ENCODE data around the gene PHGDH.

PHGDH gene

DNA sequence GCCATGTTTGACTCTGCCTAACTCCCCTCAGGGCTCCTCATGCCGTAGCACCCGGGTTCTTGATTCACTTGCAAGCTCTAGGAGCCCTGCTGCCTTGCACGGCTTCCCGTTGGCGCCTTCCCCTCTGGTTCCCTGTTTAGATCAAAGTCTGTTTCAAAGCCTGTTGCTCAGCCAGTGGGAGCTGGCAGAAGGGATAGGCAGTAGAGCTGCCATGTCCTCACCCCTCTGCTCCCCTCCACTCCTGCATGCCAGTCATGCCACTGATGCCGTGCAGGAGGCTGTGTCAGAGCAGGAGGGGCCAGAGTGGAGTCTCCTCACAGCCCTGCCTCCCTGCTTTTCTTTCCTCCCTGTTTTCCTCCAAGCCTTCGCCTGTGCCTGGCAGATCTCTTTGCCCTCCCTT is 30.5 kb downstream of the PHGDH start:
- Histone ChIP-seq H3K27ac (ENCODE audit: low read depth, low read length) (no peak overlapping the region), H3K79me2 (ENCODE audit: control insufficient read depth, insufficient read depth, low read length, unreplicated experiment) (no peaks in the 10 kb centered on the region), H2AFZ (ENCODE audit: low read length, unreplicated experiment) (no peak overlapping the region), H3K36me3 (ENCODE audit: insufficient read depth, low read length) (no peaks in the 10 kb centered on the region), H3K4me3 (ENCODE audit: low read depth, low read length) (no peak overlapping the region), H3K4me1 (ENCODE audit: control insufficient read depth, insufficient read depth, low read length, unreplicated experiment) (no peaks in the 10 kb centered on the region), H3K27me3 (ENCODE audit: insufficient read depth, low read length) (no peaks in the 10 kb centered on the region)

DNA sequence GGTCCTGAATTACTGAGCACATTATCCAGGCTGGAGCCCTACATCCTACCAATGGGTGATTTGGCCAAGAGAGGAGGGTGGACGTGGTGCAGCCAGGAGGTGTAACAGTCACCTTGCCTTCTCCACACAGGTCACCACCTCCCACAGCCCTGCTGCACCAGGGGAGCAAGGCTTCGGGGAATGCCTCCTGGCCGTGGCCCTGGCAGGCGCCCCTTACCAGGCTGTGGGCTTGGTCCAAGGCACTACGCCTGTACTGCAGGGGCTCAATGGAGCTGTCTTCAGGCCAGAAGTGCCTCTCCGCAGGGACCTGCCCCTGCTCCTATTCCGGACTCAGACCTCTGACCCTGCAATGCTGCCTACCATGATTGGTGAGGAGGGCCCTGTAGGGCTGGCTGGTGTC is 30.9 kb downstream of the PHGDH start:
- H3K27me3 ChIP-seq (ENCODE audit: insufficient read depth, low read length): no peaks in the 10 kb centered on the region
- no peaks in the 10 kb centered on the region for H3K4me1 ChIP-seq (ENCODE audit: control insufficient read depth, insufficient read depth, low read length, unreplicated experiment)
- H3K36me3 ChIP-seq (ENCODE audit: insufficient read depth, low read length): no peaks in the 10 kb centered on the region
- H3K79me2 ChIP-seq (ENCODE audit: control insufficient read depth, insufficient read depth, low read length, unreplicated experiment): no peaks in the 10 kb centered on the region
- H3K27ac ChIP-seq (ENCODE audit: low read depth, low read length): no peak overlapping the region
- H3K4me3 ChIP-seq (ENCODE audit: low read depth, low read length): no peak overlapping the region
- H2AFZ ChIP-seq (ENCODE audit: low read length, unreplicated experiment): no peak overlapping the region

DNA sequence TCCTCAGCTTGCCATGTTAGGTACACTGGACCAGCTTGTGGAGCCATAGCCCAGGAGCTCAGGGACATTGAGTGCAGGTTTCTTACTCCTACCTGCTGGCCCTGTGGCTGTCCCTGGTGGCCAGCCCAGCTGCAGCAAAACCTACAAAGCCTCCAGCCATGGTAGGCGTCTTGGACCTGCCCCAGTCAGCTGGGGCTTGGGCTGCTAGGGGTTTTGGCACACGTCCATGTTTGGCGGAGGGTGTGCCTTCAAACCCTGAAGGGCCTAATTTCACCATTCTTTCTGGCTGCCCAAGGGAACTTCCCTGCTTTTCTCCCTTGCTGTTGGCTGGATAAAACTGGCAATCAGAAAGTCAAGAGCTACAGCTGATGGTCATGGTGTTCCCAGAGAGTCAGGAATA is 31.6 kb downstream of the PHGDH start:
- no peaks in the 10 kb centered on the region for H3K27me3 ChIP-seq (ENCODE audit: insufficient read depth, low read length)
- H3K4me3 ChIP-seq (ENCODE audit: low read depth, low read length): no peak overlapping the region
- H2AFZ ChIP-seq (ENCODE audit: low read length, unreplicated experiment): no peak overlapping the region
- H3K4me1 ChIP-seq (ENCODE audit: control insufficient read depth, insufficient read depth, low read length, unreplicated experiment): no peaks in the 10 kb centered on the region
- H3K79me2 ChIP-seq (ENCODE audit: control insufficient read depth, insufficient read depth, low read length, unreplicated experiment): no peaks in the 10 kb centered on the region
- no peak overlapping the region for H3K27ac ChIP-seq (ENCODE audit: low read depth, low read length)
- no peaks in the 10 kb centered on the region for H3K36me3 ChIP-seq (ENCODE audit: insufficient read depth, low read length)

- no peak overlapping the region for H3K4me3 ChIP-seq (ENCODE audit: low read depth, low read length)
- H3K36me3 ChIP-seq (ENCODE audit: insufficient read depth, low read length): no peaks in the 10 kb centered on the region
- no peaks in the 10 kb centered on the region for H3K27me3 ChIP-seq (ENCODE audit: insufficient read depth, low read length)
- H2AFZ ChIP-seq (ENCODE audit: low read length, unreplicated experiment): no peak overlapping the region
- H3K4me1 ChIP-seq (ENCODE audit: control insufficient read depth, insufficient read depth, low read length, unreplicated experiment): no peaks in the 10 kb centered on the region
- no peak overlapping the region for H3K27ac ChIP-seq (ENCODE audit: low read depth, low read length)
- H3K79me2 ChIP-seq (ENCODE audit: control insufficient read depth, insufficient read depth, low read length, unreplicated experiment): no peaks in the 10 kb centered on the region
Measured at GRCh38 chr1:119743776-119744597, 32.3 kb downstream of the PHGDH start.

DNA sequence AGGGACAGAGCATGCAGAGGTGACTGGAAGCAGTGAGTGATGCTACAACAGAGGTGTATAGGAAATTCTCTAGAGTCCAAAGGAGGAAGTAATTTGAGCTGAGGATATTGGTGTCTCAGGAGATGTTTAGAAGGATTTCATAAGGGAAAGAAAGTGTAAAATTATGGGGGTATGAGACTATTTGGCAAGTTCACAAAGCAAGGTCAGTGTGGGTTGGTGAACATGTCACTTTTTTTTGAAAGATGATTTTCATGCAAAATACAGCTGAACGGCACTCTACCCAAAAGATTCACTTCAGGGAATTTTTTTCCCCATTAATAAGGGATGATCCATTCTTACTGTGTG is 32.8 kb downstream of the PHGDH start:
- 0 out of 2 replicates have a peak, but pooled peaks cover 3% of the 10 kb centered on the region for H3K27me3 ChIP-seq (ENCODE audit: insufficient read depth, low read length)
- H3K79me2 ChIP-seq (ENCODE audit: control insufficient read depth, insufficient read depth, low read length, unreplicated experiment): no peaks in the 10 kb centered on the region
- no peaks in the 10 kb centered on the region for H3K4me1 ChIP-seq (ENCODE audit: control insufficient read depth, insufficient read depth, low read length, unreplicated experiment)
- no peaks in the 10 kb centered on the region for H3K36me3 ChIP-seq (ENCODE audit: insufficient read depth, low read length)
- H3K27ac ChIP-seq (ENCODE audit: low read depth, low read length): no peak overlapping the region
- H2AFZ ChIP-seq (ENCODE audit: low read length, unreplicated experiment): no peak overlapping the region
- H3K4me3 ChIP-seq (ENCODE audit: low read depth, low read length): no peak overlapping the region

DNA sequence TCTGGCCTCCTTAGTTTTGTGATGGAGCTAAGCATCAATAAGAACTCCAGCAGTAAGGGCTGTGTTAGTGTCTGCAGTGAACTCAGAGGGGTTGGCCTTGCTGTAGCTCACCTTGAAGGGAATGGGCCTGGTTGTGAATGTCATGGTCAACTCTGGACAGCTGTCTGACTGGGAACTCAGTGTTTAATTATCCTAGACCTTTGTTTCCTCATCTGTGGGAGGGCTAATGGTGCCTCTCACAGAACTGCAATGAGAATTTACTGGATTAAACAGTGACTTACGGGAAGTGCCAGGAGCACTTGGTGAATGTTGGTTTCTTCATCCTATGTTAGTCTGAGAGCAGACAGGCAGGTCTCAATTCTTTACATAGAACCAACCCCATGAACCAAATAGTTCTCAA is 33.3 kb downstream of the PHGDH start:
- Histone ChIP-seq H3K36me3 (ENCODE audit: insufficient read depth, low read length) (no peaks in the 10 kb centered on the region), H2AFZ (ENCODE audit: low read length, unreplicated experiment) (no peak overlapping the region), H3K27ac (ENCODE audit: low read depth, low read length) (no peak overlapping the region), H3K4me1 (ENCODE audit: control insufficient read depth, insufficient read depth, low read length, unreplicated experiment) (no peaks in the 10 kb centered on the region), H3K4me3 (ENCODE audit: low read depth, low read length) (no peak overlapping the region), H3K79me2 (ENCODE audit: control insufficient read depth, insufficient read depth, low read length, unreplicated experiment) (no peaks in the 10 kb centered on the region), H3K27me3 (ENCODE audit: insufficient read depth, low read length) (peaks cover 8% of the 10 kb centered on the region; the same call in 1 of the 2 replicates)

- no peak overlapping the region for H3K4me3 ChIP-seq (ENCODE audit: low read depth, low read length)
- no peak overlapping the region for H3K27ac ChIP-seq (ENCODE audit: low read depth, low read length)
- no peaks in the 10 kb centered on the region for H3K79me2 ChIP-seq (ENCODE audit: control insufficient read depth, insufficient read depth, low read length, unreplicated experiment)
- no peaks in the 10 kb centered on the region for H3K36me3 ChIP-seq (ENCODE audit: insufficient read depth, low read length)
- no peaks in the 10 kb centered on the region for H3K4me1 ChIP-seq (ENCODE audit: control insufficient read depth, insufficient read depth, low read length, unreplicated experiment)
- H3K27me3 ChIP-seq (ENCODE audit: insufficient read depth, low read length): peaks cover 26% of the 10 kb centered on the region
- no peak overlapping the region for H2AFZ ChIP-seq (ENCODE audit: low read length, unreplicated experiment)
Measured at GRCh38 chr1:119747451-119747850, 35.7 kb downstream of the PHGDH start.

DNA sequence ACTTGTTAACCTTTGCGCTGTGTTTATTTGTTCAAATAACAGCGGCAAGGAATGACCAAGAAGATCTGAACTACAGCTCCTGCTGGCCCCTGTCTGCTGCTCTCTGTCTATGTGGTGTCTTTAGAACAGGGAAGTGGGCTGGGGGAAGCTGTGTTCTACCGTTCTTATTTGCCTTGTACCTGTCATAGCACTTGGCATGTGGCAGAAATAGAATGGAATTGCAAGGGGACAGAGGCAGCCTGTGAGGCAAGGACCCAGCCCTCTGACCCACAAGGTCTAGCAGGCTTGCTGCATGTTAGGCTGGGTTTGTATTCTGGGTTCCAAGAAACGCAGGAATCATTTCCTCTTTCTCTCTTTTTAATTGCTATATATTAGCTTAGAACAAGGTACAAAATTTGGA is 36.3 kb downstream of the PHGDH start:
- Histone ChIP-seq H3K27me3 (ENCODE audit: insufficient read depth, low read length) (peaks cover 31% of the 10 kb centered on the region), H3K4me1 (ENCODE audit: control insufficient read depth, insufficient read depth, low read length, unreplicated experiment) (no peaks in the 10 kb centered on the region), H3K27ac (ENCODE audit: low read depth, low read length) (no peak overlapping the region), H3K79me2 (ENCODE audit: control insufficient read depth, insufficient read depth, low read length, unreplicated experiment) (no peaks in the 10 kb centered on the region), H3K36me3 (ENCODE audit: insufficient read depth, low read length) (no peaks in the 10 kb centered on the region), H3K4me3 (ENCODE audit: low read depth, low read length) (no peak overlapping the region), H2AFZ (ENCODE audit: low read length, unreplicated experiment) (no peak overlapping the region)

DNA sequence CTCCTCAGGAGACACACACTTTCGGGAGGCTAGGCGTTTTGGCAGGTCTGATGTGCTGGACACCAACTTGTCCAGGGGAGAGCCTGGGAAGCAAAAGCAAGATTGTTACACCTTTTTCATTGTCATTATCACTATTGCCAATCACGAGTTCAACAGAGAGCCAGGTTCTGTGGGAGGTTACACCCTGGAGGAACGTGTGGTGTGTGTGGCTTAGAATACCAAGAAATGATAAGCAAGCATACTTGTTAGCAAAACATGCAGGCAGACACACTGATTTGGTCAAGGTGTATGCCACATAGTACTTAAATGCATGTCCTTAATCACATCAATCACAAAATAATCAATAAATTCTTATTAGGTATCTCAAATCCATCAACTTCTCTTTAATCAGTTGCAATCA is 40.9 kb downstream of the PHGDH start:
- Histone ChIP-seq H3K4me1 (ENCODE audit: control insufficient read depth, insufficient read depth, low read length, unreplicated experiment) (no peaks in the 10 kb centered on the region), H3K36me3 (ENCODE audit: insufficient read depth, low read length) (no peaks in the 10 kb centered on the region), H3K27me3 (ENCODE audit: insufficient read depth, low read length) (peaks cover 38% of the 10 kb centered on the region), H3K4me3 (ENCODE audit: low read depth, low read length) (no peak overlapping the region), H2AFZ (ENCODE audit: low read length, unreplicated experiment) (no peak overlapping the region), H3K79me2 (ENCODE audit: control insufficient read depth, insufficient read depth, low read length, unreplicated experiment) (no peaks in the 10 kb centered on the region), H3K27ac (ENCODE audit: low read depth, low read length) (no peak overlapping the region)

DNA sequence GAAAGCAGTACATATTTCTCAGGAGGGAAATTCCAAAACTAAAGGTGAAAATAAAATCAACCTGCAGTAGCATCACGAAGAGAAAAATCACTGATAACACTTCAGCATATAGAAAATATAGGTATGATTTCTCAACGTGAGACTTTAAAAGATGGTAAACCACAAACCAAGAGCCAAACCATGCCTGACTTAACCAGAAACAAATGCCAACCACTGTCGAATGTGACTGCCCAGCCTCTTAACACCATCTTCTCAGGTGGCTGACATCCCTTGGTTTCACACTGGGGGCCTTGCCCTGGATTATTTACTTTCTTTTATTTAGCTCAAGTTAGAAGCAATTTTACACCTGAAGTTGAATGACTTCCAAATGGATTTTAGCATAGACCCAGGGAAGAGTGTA is 46.9 kb downstream of the PHGDH start:
- Histone ChIP-seq H3K79me2 (ENCODE audit: control insufficient read depth, insufficient read depth, low read length, unreplicated experiment) (no peaks in the 10 kb centered on the region), H3K4me1 (ENCODE audit: control insufficient read depth, insufficient read depth, low read length, unreplicated experiment) (no peaks in the 10 kb centered on the region), H3K36me3 (ENCODE audit: insufficient read depth, low read length) (no peaks in the 10 kb centered on the region), H3K4me3 (ENCODE audit: low read depth, low read length) (no peak overlapping the region), H2AFZ (ENCODE audit: low read length, unreplicated experiment) (no peak overlapping the region), H3K27ac (ENCODE audit: low read depth, low read length) (no peak overlapping the region), H3K27me3 (ENCODE audit: insufficient read depth, low read length) (peaks cover 21% of the 10 kb centered on the region; the same call in 1 of the 2 replicates)

DNA sequence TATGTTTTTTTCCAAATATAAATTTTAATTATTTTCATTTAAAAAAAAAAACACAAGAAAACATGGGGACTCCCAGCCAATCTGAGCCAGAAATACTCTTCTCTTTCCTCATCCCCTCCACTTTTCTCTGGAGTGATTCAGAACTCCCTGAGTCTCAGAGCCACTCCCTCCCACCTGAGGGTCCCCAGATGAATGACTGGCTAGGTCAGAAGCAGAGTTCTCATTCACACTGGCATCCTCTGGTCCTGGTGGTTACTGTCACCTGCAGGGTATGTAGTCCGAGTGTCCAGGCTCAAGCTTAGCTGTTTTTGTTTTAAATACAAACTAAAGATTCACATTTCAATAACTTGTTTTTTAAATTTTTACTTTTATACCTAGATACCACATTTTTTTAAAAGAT is 50.7 kb downstream of the PHGDH start:
- Histone ChIP-seq H3K27me3 (ENCODE audit: insufficient read depth, low read length) (peaks cover 46% of the 10 kb centered on the region), H3K79me2 (ENCODE audit: control insufficient read depth, insufficient read depth, low read length, unreplicated experiment) (no peaks in the 10 kb centered on the region), H3K4me1 (ENCODE audit: control insufficient read depth, insufficient read depth, low read length, unreplicated experiment) (no peaks in the 10 kb centered on the region), H3K4me3 (ENCODE audit: low read depth, low read length) (no peak overlapping the region), H2AFZ (ENCODE audit: low read length, unreplicated experiment) (no peak overlapping the region), H3K36me3 (ENCODE audit: insufficient read depth, low read length) (no peaks in the 10 kb centered on the region), H3K27ac (ENCODE audit: low read depth, low read length) (no peak overlapping the region)
